Hindlimb muscle (tissue), 1 donor: Measurements from ENCODE around the gene SRSF9. TPM values are rescaled to one million over a fixed set of nuclear protein-coding genes. Genes with fewer than 3 reads are reported as not detected.
"Not testable (repeated sequence)": the region's sequence is repeated elsewhere in the genome, so short reads cannot be mapped to it uniquely, and the experiment has no call there.

Source experiments
- DNase-seq: peaks from one replicate; pipeline ENCODE4 v3.0.0-alpha.2; 2013
- polyA plus RNA-seq: library from polyadenylated mRNA; unstranded; fragments of 120-200 nt; gene quantifications from one replicate; pipeline ENCODE4 v1.2.1, GENCODE V29; 2013; ENCODE audit not compliant: insufficient read length

Gene SRSF9, protein sequence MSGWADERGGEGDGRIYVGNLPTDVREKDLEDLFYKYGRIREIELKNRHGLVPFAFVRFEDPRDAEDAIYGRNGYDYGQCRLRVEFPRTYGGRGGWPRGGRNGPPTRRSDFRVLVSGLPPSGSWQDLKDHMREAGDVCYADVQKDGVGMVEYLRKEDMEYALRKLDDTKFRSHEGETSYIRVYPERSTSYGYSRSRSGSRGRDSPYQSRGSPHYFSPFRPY
- 94.2 TPM for polyA plus RNA-seq

GRCh38 chr12:120469450-120470149 lies at the start of gene SRSF9:
SRSF9 (minus strand) TSS chr12:120469748; CDS start chr12:120469609, 139 bp downstream.
- peak; percentile 99 for DNase-seq

DNA sequence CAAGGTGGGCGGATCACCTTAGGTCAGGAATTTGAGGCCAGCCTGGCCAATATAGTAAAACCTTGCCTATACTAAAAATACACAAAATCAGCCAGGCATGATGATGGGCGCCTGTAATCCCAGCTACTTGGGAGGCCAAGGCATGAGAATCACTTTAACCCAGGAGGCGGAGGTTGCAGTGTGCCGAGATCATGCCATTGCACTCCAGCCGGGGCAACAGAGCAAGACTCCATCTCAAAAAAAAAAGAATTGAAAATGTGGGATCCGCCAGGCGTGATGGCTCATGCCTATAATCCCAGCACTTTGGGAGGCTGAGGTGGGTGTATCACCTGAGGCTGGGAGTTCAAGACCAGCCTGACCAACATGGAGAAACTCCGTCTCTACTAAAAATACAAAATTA lies 49.8 kb upstream of the SRSF9 start:
- not testable (repeated sequence) for DNase-seq

DNA sequence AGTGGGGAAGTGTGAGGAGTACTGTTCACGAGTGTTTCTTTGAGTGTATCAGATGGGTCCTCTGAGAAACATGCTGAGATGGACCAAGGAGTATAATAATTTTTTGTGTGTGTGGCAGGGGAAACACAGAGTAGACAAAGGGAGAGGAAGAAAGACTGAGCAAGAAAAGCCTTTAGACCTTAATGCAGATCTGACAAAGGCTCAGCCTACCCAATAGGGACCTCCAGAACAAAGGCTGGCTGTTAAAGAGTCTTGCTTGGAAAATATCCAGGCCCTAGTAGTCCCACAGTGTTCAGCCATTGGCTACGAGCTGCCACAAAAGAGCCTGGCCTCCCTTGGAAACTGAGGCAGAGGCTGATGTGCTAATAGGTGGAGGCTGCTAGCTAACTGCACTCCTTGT lies 45.9 kb upstream of the SRSF9 start:
- DNase-seq = no peak

- DNase-seq = no peak
Observed at GRCh38 chr12:120514002-120514401, 44.5 kb upstream of the SRSF9 start.

- DNase-seq = no peak
Observed at GRCh38 chr12:120508537-120508936, 39.0 kb upstream of the SRSF9 start.

DNA sequence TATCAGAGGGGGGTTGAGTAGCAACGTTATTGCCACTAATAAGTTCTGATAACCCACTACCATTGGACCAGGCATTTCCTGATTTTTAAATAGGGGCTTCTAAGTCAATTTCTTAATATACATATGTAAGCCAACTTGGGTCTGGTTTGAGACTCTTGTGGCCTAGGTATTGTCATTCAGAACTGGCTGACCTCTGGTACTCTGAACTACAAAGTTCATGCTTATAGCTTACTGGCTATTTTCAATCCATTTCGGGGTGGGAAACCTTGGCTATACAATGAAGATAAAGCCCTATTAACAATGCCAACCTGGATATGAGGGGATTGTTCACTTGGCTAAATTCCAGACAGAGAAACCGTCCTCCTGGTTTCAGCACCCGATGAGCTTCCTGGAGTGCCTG lies 35.0 kb upstream of the SRSF9 start:
- no peak for DNase-seq

GRCh38 chr12:120500581-120500980 lies 31.0 kb upstream of the SRSF9 start:
- no peak for DNase-seq

DNA sequence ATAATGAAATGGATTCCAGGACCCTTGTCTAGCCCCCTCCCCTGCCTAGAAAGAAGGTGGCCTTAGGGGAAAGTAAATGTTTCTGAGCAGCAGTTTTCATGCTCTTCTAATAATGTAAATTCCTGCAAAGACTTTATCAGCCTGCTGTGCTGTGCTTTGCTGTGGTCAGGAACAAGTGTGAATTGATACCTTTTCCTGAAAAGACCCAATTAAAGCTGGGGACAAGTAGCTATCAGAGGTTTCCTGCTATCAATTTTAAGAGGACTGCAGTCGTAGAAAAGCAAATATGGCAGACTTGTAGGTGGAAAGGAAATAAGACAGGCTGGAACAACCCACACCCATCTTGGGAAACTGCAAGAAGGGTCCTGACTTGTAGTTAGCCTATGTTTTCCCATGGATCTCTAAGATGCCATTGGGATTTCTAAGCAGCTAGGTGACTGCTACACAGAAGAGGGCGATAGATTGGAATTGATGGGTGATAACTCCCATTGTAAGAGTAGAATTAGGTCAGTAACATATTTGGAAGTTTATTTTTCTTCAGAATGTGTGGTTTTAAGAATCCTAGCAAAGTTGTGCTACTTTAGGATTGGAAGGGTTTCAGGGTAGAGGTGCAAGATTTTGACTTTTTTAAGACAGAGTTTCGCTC lies 29.4 kb upstream of the SRSF9 start:
- DNase-seq = no peak

- no peak for DNase-seq
Observed at GRCh38 chr12:120497524-120498150, 28.1 kb upstream of the SRSF9 start.

GRCh38 chr12:120496413-120497340 lies 27.1 kb upstream of the SRSF9 start:
- DNase-seq = peak; percentile 31

DNA sequence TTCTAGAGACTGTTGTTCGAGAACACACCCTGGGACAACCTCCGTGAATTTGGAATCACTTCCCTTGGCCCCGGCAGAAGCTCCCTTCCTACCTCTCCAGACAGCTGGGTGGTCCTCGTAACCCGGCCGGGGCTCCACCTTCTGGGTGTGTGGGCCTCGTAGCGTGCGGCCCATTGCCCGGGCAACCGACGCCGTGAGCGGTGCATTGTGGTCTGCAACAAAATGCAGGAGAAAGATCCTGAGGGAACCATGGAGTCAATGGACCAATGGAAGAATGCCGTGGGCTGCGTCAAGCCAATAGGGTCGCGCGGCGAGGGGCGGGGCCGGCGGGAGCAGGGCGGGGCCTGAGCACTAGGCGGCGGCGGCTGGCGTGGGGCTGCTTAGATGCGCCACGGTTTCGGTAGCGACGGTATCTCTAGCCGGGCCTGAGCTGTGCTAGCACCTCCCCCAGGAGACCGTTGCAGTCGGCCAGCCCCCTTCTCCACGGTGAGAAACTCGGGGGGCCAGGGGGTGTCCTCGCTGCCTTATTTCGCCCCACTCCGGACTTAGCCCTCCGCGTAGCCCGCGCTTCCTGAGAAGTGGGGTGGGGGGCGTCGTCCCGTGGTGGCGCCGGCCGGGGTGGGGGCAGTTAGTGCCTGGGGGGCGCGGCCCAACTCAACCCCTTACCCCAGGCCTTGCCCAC lies 26.3 kb upstream of the SRSF9 start, which contains the start of gene DYNLL1:
DYNLL1 (plus strand) TSS at position 383 of the 682 bp plus-strand sequence. CDS start 309 bp downstream, outside the sequence.
- peak; percentile 94 for DNase-seq

- DNase-seq = no peak
Observed at GRCh38 chr12:120495186-120495730, 25.7 kb upstream of the SRSF9 start.

DNA sequence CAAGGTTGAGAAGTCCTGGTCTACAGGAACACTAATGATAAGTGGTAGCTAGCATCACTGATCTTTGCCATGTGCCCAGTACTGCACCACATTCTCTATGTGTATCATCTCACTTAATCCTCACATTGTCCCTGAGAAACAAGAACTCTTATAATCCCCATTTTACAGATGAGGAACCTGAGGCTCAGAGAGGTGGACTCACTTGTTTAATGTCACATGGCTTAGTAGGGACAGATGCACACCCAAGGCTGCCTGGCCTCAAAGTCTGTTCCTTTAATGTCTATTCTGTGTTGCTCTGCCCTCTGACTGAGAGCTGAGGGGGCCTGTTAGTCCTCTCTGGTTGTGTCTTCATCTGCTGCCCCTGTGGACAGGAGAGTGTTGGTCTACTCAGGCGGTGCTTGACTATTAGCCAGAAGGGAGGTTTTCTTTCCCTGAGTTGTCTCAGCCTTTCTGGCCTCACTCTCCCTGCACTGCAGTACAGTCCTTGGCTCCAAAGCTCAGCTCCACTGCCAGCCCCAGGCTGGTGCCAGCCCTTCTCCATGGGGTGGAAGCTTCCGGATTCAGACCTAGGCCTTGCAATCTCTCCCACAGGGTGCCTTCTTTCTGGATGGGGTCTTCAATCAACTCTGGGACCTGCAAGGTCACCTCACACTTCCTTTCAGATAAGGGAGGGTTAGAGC lies 21.4 kb upstream of the SRSF9 start:
- DNase-seq = no peak

DNA sequence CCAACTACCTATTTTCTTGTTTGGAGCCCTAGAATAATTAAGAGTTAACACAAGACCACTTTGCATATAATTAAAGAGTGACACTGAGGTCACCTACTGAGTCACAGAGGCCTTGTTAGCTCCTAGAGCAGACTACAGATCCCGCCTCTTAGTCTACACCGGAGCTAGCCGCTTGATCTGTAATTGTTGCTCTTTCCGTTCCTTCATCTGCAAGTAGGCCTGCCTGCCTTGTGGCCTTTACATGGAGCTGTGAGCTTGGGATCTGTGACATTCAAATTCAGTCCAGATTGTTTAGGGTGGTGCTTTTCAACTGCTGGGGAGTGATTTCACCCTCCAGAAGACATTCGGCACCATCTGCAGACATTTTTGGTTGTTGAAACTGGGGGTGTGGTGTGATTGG lies 20.8 kb upstream of the SRSF9 start:
- no peak for DNase-seq

- DNase-seq = no peak
Observed at GRCh38 chr12:120489018-120489417, 19.5 kb upstream of the SRSF9 start.

GRCh38 chr12:120488057-120488640 lies 18.6 kb upstream of the SRSF9 start:
- no peak for DNase-seq

DNA sequence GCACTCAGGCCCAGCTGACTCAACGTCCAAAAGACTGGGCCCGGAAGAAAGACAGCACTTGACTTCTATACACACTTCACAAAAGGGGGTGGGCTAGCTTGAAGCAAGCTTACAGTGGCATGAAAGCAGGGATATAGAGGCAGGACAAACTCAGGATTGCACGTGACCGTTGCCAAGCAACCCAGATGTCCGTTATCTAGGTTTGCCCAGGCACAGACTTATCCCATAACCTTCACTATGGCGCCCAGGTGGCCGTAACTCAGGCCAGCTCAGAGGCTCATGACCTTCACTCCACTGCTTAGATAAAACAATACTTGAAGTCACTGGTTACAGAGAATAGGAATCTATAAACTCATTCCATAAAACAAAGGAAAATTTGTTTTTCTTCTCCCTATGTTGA lies 18.0 kb upstream of the SRSF9 start:
- DNase-seq = not testable (repeated sequence)

DNA sequence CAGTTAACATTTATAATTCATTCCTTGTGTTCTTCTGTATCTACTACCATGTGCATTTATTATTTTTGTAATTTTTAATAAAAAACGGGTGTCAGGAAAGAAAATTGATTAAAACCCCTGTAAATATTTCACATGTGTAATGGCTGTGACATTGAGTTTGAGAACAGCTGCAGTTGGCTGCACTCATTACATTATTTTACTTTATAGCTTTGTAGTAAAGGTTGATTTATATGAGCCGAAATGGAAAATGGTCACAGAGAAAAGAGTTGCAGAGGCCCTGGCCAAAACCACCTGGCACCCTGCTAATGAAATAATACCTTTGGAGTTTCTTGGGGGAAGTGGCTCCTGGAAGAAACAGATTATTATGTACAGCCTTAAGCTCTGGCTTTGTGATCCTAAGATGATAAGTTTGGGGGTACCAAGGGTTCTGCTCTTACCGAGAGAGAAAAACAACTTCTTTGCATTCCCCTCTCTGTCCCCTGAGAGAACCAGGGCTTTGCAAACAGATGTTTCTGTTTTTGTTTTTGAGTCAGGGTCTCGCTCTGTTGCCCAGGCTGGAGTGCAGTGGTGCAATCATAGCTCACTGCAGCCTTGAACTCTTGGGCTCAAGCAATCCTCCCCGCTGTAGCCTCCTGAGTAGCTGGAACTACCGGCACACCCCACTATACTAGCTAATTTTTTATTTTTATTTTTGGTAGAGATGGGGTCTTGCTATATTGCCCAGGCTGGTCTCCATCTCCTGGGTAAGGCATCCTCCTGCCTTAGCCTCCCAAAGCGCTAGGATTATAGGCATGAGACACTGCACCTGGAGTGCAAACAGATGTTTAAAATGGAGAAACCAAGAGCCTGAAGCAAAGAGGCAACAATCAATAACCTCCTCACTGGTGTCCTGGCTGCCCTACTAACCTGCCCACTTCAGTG lies 16.7 kb upstream of the SRSF9 start:
- no peak for DNase-seq

GRCh38 chr12:120483621-120484020 lies 14.1 kb upstream of the SRSF9 start:
- no peak for DNase-seq
